PC-3 (cell line): ENCODE data around the gene MAP2K5. TPM values are rescaled to one million over a fixed set of nuclear protein-coding genes. Genes with fewer than 3 reads are reported as not detected.

ENCODE experiments used
- ATAC-seq: fragments of 200-7000 bp; cut with Tn5 transposase; 2 replicates; pipeline ENCODE4 v1.9.1; 2020; ENCODE audit warnings: mild to moderate bottlenecking, moderate library complexity
- BruUV-seq: library from RNA; stranded (reverse); fragments of 400-500 nt; replicated peaks from 2 replicates; lab custom pipeline; 2021; lab: Mats Ljungman, UMichigan
- CTCF ChIA-PET: fragments of 300-600 bp; sonication (Branson Sonifier 250); formaldehyde crosslinking; loops from one replicate; lab custom pipeline; 2022; ENCODE audit warnings: antibody characterized with exemption; lab: Charles Lee
- POLR2A ChIA-PET: fragments of 300-600 bp; sonication (Branson Sonifier 250); formaldehyde crosslinking; loops from one replicate; lab custom pipeline; 2022; ENCODE audit warnings: antibody characterized with exemption; ENCODE audit not compliant: unreplicated experiment; lab: Charles Lee
- DNase-seq: peaks from one replicate; pipeline ENCODE4 v3.0.0-alpha.2; 2015
- H2AFZ ChIP-seq: fragments of 300-600 bp; sonication (generic); 2 replicates; pipeline ENCODE4 v1.6.0; 2016; ENCODE audit warnings: antibody characterized with exemption, low read length
- H3F3A ChIP-seq: fragments of 300-600 bp; sonication (generic); one replicate; pipeline ENCODE4 v1.6.0; 2017; ENCODE audit warnings: antibody characterized with exemption, low read length, control low read depth, mild to moderate bottlenecking; ENCODE audit not compliant: unreplicated experiment
- H3K27ac ChIP-seq: fragments of 300-600 bp; sonication (generic); 2 replicates; pipeline ENCODE4 v1.5.1; 2016; ENCODE audit warnings: mild to moderate bottlenecking, low read length
- H3K27me3 ChIP-seq: fragments of 300-600 bp; sonication (generic); 2 replicates; pipeline ENCODE4 v1.6.1; 2016; ENCODE audit warnings: low read length, mixed read lengths
- H3K36me3 ChIP-seq: fragments of 300-600 bp; sonication (generic); 2 replicates; pipeline ENCODE4 v1.6.1; 2016; ENCODE audit warnings: low read depth, mixed run types, low read length, mixed read lengths
- H3K4me1 ChIP-seq: fragments of 300-600 bp; sonication (generic); 2 replicates; pipeline ENCODE4 v1.5.1; 2016; ENCODE audit warnings: low read length; ENCODE audit not compliant: insufficient read depth
- H3K4me2 ChIP-seq: fragments of 300-600 bp; sonication (generic); 2 replicates; pipeline ENCODE4 v1.6.0; 2016; ENCODE audit warnings: low read length
- H3K4me3 ChIP-seq: fragments of 300-600 bp; sonication (generic); 2 replicates; pipeline ENCODE4 v1.5.1; 2016; ENCODE audit warnings: mild to moderate bottlenecking, low read length, mixed read lengths
- H3K79me2 ChIP-seq: fragments of 300-600 bp; sonication (generic); 2 replicates; pipeline ENCODE4 v1.6.1; 2017; ENCODE audit warnings: low read length, mixed read lengths
- H3K9ac ChIP-seq: fragments of 300-600 bp; sonication (generic); 2 replicates; pipeline ENCODE4 v1.6.0; 2016; ENCODE audit warnings: mild to moderate bottlenecking, low read length
- H3K9me2 ChIP-seq: fragments of 300-600 bp; sonication (generic); replicated peaks from 2 replicates; pipeline ENCODE4 v1.6.1; 2016; ENCODE audit warnings: mixed run types, low read length, mixed read lengths
- H3K9me3 ChIP-seq: fragments of 300-600 bp; sonication (generic); 2 replicates; pipeline ENCODE4 v1.6.1; 2016; ENCODE audit warnings: low read length, mixed read lengths
- H4K20me1 ChIP-seq: fragments of 300-600 bp; sonication (generic); 2 replicates; pipeline ENCODE4 v1.6.1; 2016; ENCODE audit warnings: low read length, mixed read lengths
- EZH2 ChIP-seq: fragments of 300-600 bp; sonication (generic); IDR thresholded peaks from one replicate; pipeline ENCODE4 v1.6.1; 2017; ENCODE audit warnings: antibody characterized with exemption, mild to moderate bottlenecking, low read length; ENCODE audit not compliant: unreplicated experiment
- EZH2phosphoT487 ChIP-seq: fragments of 300-600 bp; sonication (generic); IDR thresholded peaks from 2 replicates; pipeline ENCODE4 v1.6.1; 2018; ENCODE audit warnings: mild to moderate bottlenecking, antibody characterized with exemption, low read length, borderline replicate concordance
- intact Hi-C: fragments of 100-400 bp; cut with micrococcal nuclease; formaldehyde crosslinking; loops from 2 replicates; pipeline ENCODE4 v1.9.0; 2023
- total RNA-seq: library from RNA; depleted of rRNA; stranded (reverse); fragments of >200 nt; gene quantifications from 2 replicates; pipeline ENCODE4 v1.2.3, GENCODE V29; 2014; rRNA removed
- TF ChIP-seq, protein P1 (sequence below): fragments of 300-600 bp; sonication (generic); conservative IDR thresholded peaks from 2 replicates; pipeline ENCODE4 v1.5.1; 2017; ENCODE audit warnings: antibody characterized with exemption, low read depth, mild to moderate bottlenecking, low read length

Gene MAP2K5
- total RNA-seq, 1 experiment from 2014 or later, result 5.5 TPM

DNA sequence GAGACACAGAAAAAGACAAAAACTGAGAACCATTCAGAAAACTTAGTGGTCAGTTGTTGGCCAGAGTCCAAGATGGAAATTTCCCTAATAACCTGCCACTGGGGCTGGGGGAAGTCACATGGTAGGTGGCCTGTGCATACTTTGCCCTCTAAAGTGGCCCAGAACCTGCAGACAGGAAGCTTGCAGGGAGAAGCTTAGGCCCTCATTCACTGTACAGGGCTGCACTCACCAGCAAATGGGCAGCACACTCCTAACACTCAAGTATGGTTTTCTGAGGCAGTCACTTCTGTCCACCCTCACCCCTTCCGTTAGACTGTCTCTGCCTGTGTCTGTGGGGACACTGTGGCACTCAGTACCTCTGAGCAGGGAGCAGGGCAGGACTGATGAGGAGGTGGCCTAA is 311.9 kb downstream of the MAP2K5 start:
- no peak overlapping the region for H3K9ac ChIP-seq
- peaks cover 1% of the 10 kb centered on the region; the same call in 1 of the 2 replicates for H3K4me1 ChIP-seq
- no peak overlapping the region for H3K4me3 ChIP-seq
- BruUV-seq, result no TSS peak
- TF ChIP-seq EZH2phosphoT487 (no peak), EZH2 (no peak)
- TF ChIP-seq, protein P1, sequence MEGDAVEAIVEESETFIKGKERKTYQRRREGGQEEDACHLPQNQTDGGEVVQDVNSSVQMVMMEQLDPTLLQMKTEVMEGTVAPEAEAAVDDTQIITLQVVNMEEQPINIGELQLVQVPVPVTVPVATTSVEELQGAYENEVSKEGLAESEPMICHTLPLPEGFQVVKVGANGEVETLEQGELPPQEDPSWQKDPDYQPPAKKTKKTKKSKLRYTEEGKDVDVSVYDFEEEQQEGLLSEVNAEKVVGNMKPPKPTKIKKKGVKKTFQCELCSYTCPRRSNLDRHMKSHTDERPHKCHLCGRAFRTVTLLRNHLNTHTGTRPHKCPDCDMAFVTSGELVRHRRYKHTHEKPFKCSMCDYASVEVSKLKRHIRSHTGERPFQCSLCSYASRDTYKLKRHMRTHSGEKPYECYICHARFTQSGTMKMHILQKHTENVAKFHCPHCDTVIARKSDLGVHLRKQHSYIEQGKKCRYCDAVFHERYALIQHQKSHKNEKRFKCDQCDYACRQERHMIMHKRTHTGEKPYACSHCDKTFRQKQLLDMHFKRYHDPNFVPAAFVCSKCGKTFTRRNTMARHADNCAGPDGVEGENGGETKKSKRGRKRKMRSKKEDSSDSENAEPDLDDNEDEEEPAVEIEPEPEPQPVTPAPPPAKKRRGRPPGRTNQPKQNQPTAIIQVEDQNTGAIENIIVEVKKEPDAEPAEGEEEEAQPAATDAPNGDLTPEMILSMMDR, result no peak
- no peaks in the 10 kb centered on the region for H3K9me3 ChIP-seq
- no peak overlapping the region for H3K27ac ChIP-seq
- ATAC-seq (no peak), DNase-seq (no peak)
- no peaks in the 10 kb centered on the region for H3K27me3 ChIP-seq
- no peaks in the 10 kb centered on the region for H3F3A ChIP-seq
- H4K20me1 ChIP-seq, result no peaks in the 10 kb centered on the region
- intact Hi-C loops, result no loop called here
- CTCF ChIA-PET, result no interaction called here
- no peaks in the 10 kb centered on the region for H3K9me2 ChIP-seq
- H3K4me2 ChIP-seq, result no peak overlapping the region
- no peaks in the 10 kb centered on the region for H3K36me3 ChIP-seq
- POLR2A ChIA-PET, result no interaction called here
- no peak overlapping the region for H2AFZ ChIP-seq
- no peaks in the 10 kb centered on the region for H3K79me2 ChIP-seq

- peaks cover 15% of the 10 kb centered on the region for H3K4me1 ChIP-seq
- no peaks in the 10 kb centered on the region for H3K9me2 ChIP-seq
- H3K9me3 ChIP-seq, result no peaks in the 10 kb centered on the region
- H2AFZ ChIP-seq, result no peak overlapping the region
- no peak overlapping the region for H3K9ac ChIP-seq
- ATAC-seq (no peak), DNase-seq (no peak)
- H3K4me2 ChIP-seq, result no peak overlapping the region
- TF ChIP-seq EZH2phosphoT487 (no peak), EZH2 (no peak)
- TF ChIP-seq, protein P1, result no peak
- H3K79me2 ChIP-seq, result no peaks in the 10 kb centered on the region
- no peaks in the 10 kb centered on the region for H3F3A ChIP-seq
- intact Hi-C loops, result no loop called here
- BruUV-seq, result no TSS peak
- H3K4me3 ChIP-seq, result no peak overlapping the region
- ChIA-PET POLR2A (no interaction called here), CTCF (no interaction called here)
- no peak overlapping the region for H3K27ac ChIP-seq
- no peaks in the 10 kb centered on the region for H3K36me3 ChIP-seq
- no peaks in the 10 kb centered on the region for H3K27me3 ChIP-seq
- no peaks in the 10 kb centered on the region for H4K20me1 ChIP-seq
Measured at GRCh38 chr15:67855842-67856241, 313.3 kb downstream of the MAP2K5 start.

Other genes with a start within 250 kb of the MAP2K5 start
- gene C15orf61, start 21.6 kb upstream of the MAP2K5 start, total RNA-seq, result 3.0 and 3.9 TPM in 2 replicates